T-cell (primary cell): ENCODE data around the gene ACTBL2. TPM values are rescaled to one million over a fixed set of nuclear protein-coding genes. Genes with fewer than 3 reads are reported as not detected.

ENCODE experiments used
- ATAC-seq, 4 experiments: fragments of 200-7000 bp in 3 of 4; fragments of 150-1000 bp in 1 of 4; cut with Tn5 transposase; replicated peaks in 1 of 4; 1 replicate in 3 of 4; 2 replicates in 1 of 4; pipeline ENCODE4 v1.10.0; 2021; ENCODE audit warnings: moderate library complexity in 3 of 4, mild to moderate bottlenecking in 2 of 4, moderate number of reproducible peaks in 1 of 4
- CTCF ChIA-PET, 2 donors: fragments of 300-600 bp; sonication (Branson Sonifier 250); formaldehyde crosslinking; loops; one replicate each; lab custom pipeline; 2022; ENCODE audit warnings: antibody characterized with exemption in 2 of 2; lab: Charles Lee
- POLR2A ChIA-PET, 2 donors: fragments of 300-600 bp; sonication (Branson Sonifier 250); formaldehyde crosslinking; loops; one replicate each; lab custom pipeline; 2022; ENCODE audit warnings: antibody characterized with exemption in 2 of 2; lab: Charles Lee
- DNase-seq, 35 experiments: peaks; one replicate each; pipeline versions ENCODE4 v3.0.0 to v3.0.0-alpha.2; 2013 to 2023
- H3K27ac ChIP-seq: one replicate; pipeline ENCODE4 v1.5.1; 2013; ENCODE audit warnings: low read length
- H3K27me3 ChIP-seq, 2 experiments: replicated peaks in 1 of 2; 1 replicate in 1 of 2; 2 replicates in 1 of 2; pipeline versions ENCODE4 v1.6.1 to v1.7.0; 2013; ENCODE audit warnings: low read length in 1 of 2, mixed read lengths in 1 of 2; ENCODE audit not compliant: control insufficient read depth in 2 of 2, insufficient read depth in 2 of 2; ENCODE audit errors: extremely low read depth in 1 of 2
- H3K36me3 ChIP-seq, 2 donors: 1 replicate in 1 of 2; 2 replicates in 1 of 2; pipeline versions ENCODE4 v1.6.1 to v1.7.0; 2013; ENCODE audit warnings: low read length in 1 of 2; ENCODE audit not compliant: control insufficient read depth in 2 of 2, insufficient read depth in 1 of 2; ENCODE audit errors: extremely low read depth in 1 of 2
- H3K4me1 ChIP-seq, 2 experiments: 1 replicate in 1 of 2; 2 replicates in 1 of 2; pipeline versions ENCODE4 v1.6.1 to v1.7.0; 2013; ENCODE audit warnings: low read length in 2 of 2, mixed read lengths in 1 of 2; ENCODE audit not compliant: insufficient read depth in 2 of 2, control insufficient read depth in 1 of 2; ENCODE audit errors: extremely low read depth in 1 of 2
- H3K4me3 ChIP-seq, 2 donors: 1 replicate in 1 of 2; 2 replicates in 1 of 2; pipeline versions ENCODE4 v1.5.1 to v1.7.0; 2013; ENCODE audit warnings: mild to moderate bottlenecking in 2 of 2, low read length in 1 of 2, moderate library complexity in 1 of 2; ENCODE audit not compliant: control insufficient read depth in 1 of 2; ENCODE audit errors: extremely low read depth in 1 of 2
- H3K9me3 ChIP-seq: 2 replicates; pipeline ENCODE4 v1.7.0; 2013
- H3K27ac Mint-ChIP-seq, 2 donors: one replicate each; pipeline ENCODE4 v1.8.0; 2020 to 2021; ENCODE audit warnings: mild to moderate bottlenecking in 2 of 2, mixed read lengths in 2 of 2
- H3K27me3 Mint-ChIP-seq, 2 donors: one replicate each; pipeline ENCODE4 v1.8.0; 2021 to 2022; ENCODE audit warnings: mixed read lengths in 2 of 2
- H3K36me3 Mint-ChIP-seq: one replicate; pipeline ENCODE4 v1.8.0; 2021; ENCODE audit warnings: mixed read lengths
- H3K4me1 Mint-ChIP-seq, 3 donors: one replicate each; pipeline ENCODE4 v1.8.0; 2020 to 2022; ENCODE audit warnings: mixed read lengths in 3 of 3, mild to moderate bottlenecking in 1 of 3
- H3K4me3 Mint-ChIP-seq, 3 donors: one replicate each; pipeline ENCODE4 v1.8.0; 2020 to 2022; ENCODE audit warnings: mild to moderate bottlenecking in 3 of 3, mixed read lengths in 3 of 3, moderate library complexity in 3 of 3
- H3K9me3 Mint-ChIP-seq, 3 donors: one replicate each; pipeline ENCODE4 v1.8.0; 2020 to 2022; ENCODE audit warnings: mixed read lengths in 3 of 3
- WGBS: methylation state at CpG from one replicate; pipeline ENCODE4 v1.1.5; 2013; ENCODE audit warnings: missing lambda C conversion rate; ENCODE audit not compliant: insufficient coverage; 5-methylcytosine and 5-hydroxymethylcytosine counted together
- total RNA-seq, 35 experiments: library from RNA in 6 of 35; stranded (reverse) in 6 of 35; fragments of 120-200 nt in 1 of 35; gene quantifications; one replicate each; pipeline versions ENCODE4 v1.2.1 to v1.2.4 and lab custom pipeline; 2013 to 2026

The ACTBL2 gene
- total RNA-seq, 5 donors from 2014 or later (not counting 1 experiment from before 2014, with no cell fraction given): not detected

DNA sequence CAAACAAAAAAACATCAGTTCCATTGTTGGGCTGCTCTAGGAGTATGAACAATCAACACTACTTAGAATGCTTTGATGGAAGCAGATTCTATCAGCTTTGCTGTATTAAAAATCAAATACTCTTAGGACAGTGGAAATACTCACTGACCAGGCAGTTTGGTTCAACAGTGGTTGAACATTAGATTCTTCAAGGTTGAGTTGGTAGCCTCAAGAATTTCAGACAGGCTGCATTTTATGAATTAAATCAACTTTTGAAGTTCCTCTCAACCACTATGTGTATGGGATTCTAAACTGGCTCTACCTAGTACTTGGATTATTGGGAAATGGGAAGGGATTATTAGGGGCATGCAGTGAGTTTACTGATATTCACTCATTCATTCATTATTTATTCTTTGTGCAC lies 35.0 kb downstream of the ACTBL2 start:
- Histone ChIP-seq H3K27me3 (peaks cover 0 to 3% of the 10 kb centered on the region in 2 experiments), H3K36me3 (no peaks in the 10 kb centered on the region), H3K4me1 (peaks cover 3 to 10% of the 10 kb centered on the region in 2 experiments), H3K4me3 (no peak overlapping the region), H3K9me3 (no peaks in the 10 kb centered on the region), H3K27ac (no peak overlapping the region)
- Mint-ChIP-seq H3K36me3 (no peaks in the 10 kb centered on the region), H3K27me3 (peaks cover 10 to 11% of the 10 kb centered on the region in 2 donors), H3K9me3 (peaks cover 0 to 6% (median 0%) of the 10 kb centered on the region in 3 donors), H3K4me1 (peaks cover 13 to 19% (median 17%) of the 10 kb centered on the region in 3 donors), H3K4me3 (no peak overlapping the region), H3K27ac (no peak overlapping the region)
- CTCF ChIA-PET: no interaction called here
- ATAC-seq: no peak
- POLR2A ChIA-PET: no interaction called here
- DNase-seq: no peak

DNA sequence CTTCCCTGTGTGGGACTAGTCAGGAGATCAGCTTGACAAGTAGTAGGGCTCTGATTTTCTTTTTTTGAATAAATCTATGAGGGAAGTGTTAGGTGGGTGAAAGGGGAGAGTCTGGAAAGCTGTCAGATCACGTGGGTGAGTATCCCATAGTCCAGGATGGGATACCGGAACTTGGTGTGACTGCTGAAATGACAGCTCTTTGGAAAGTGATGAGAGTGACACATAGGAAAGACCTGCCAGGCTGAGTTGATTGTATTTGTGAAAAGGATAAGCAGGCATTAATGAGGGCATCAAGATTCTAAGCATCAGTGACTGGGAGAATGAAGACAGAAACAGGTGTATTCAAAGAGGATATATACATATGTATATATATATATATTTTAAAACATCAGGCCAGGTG lies 35.6 kb downstream of the ACTBL2 start:
- Histone ChIP-seq H3K9me3 (no peaks in the 10 kb centered on the region), H3K36me3 (no peaks in the 10 kb centered on the region), H3K27me3 (peaks cover 0 to 3% of the 10 kb centered on the region in 2 experiments), H3K4me3 (no peak overlapping the region), H3K4me1 (peaks cover 3 to 10% of the 10 kb centered on the region in 2 experiments), H3K27ac (no peak overlapping the region)
- WGBS: 87% methylated on average over 2 of the region's 2 CpGs
- DNase-seq (no peak), ATAC-seq (no peak)
- Mint-ChIP-seq H3K4me1 (peaks cover 12 to 18% (median 17%) of the 10 kb centered on the region in 3 donors), H3K9me3 (peaks cover 0 to 6% (median 0%) of the 10 kb centered on the region in 3 donors), H3K4me3 (no peak overlapping the region), H3K27ac (no peak overlapping the region), H3K36me3 (no peaks in the 10 kb centered on the region), H3K27me3 (peaks cover 10 to 11% of the 10 kb centered on the region in 2 donors)
- POLR2A ChIA-PET: no interaction called here
- CTCF ChIA-PET: interaction anchor here in 1 of 2 donors (0.5 kb wide), 1 partner anchor 49 kb away, joined by 3 read pairs; no protein-coding TSS in a partner anchor

- Histone ChIP-seq H3K4me3 (no peak overlapping the region), H3K9me3 (no peaks in the 10 kb centered on the region), H3K27me3 (peaks cover 0 to 3% of the 10 kb centered on the region in 2 experiments), H3K27ac (no peak overlapping the region), H3K36me3 (no peaks in the 10 kb centered on the region), H3K4me1 (no peaks in the 10 kb centered on the region)
- POLR2A ChIA-PET: no interaction called here
- Mint-ChIP-seq H3K4me1 (peaks cover 0 to 9% (median 5%) of the 10 kb centered on the region in 3 donors), H3K36me3 (no peaks in the 10 kb centered on the region), H3K4me3 (no peak overlapping the region), H3K27ac (no peak overlapping the region), H3K9me3 (peaks cover 0 to 6% (median 0%) of the 10 kb centered on the region in 3 donors), H3K27me3 (peaks cover 10 to 11% of the 10 kb centered on the region in 2 donors)
- 96% methylated on average over 3 of the region's 4 CpGs for WGBS
- CTCF ChIA-PET: no interaction called here
- ATAC-seq (no peak), DNase-seq (no peak)
These were observed 36.9 kb downstream of the ACTBL2 start for GRCh38 chr5:57445705-57446037.

GRCh38 chr5:57445006-57445704 lies 37.5 kb downstream of the ACTBL2 start:
- Mint-ChIP-seq H3K27me3 (peaks cover 10 to 11% of the 10 kb centered on the region in 2 donors), H3K9me3 (peaks cover 0 to 6% (median 0%) of the 10 kb centered on the region in 3 donors), H3K27ac (no peak overlapping the region), H3K4me1 (peaks cover 0 to 5% (median under 1%) of the 10 kb centered on the region in 3 donors), H3K4me3 (no peak overlapping the region), H3K36me3 (no peaks in the 10 kb centered on the region)
- WGBS: 53% methylated on average over 2 of the region's 5 CpGs
- DNase-seq: no peak
- H3K4me1 ChIP-seq: no peaks in the 10 kb centered on the region
- ChIA-PET POLR2A (no interaction called here), CTCF (no interaction called here)
- H3K36me3 ChIP-seq: no peaks in the 10 kb centered on the region
- H3K27ac ChIP-seq: no peak overlapping the region
- H3K27me3 ChIP-seq: peaks cover 0 to 3% of the 10 kb centered on the region in 2 experiments
- H3K9me3 ChIP-seq: no peaks in the 10 kb centered on the region
- ATAC-seq: no peak
- H3K4me3 ChIP-seq: no peak overlapping the region

- Histone ChIP-seq H3K4me3 (no peak overlapping the region), H3K4me1 (no peaks in the 10 kb centered on the region), H3K27me3 (peaks cover 0 to 3% of the 10 kb centered on the region in 2 experiments), H3K9me3 (no peaks in the 10 kb centered on the region), H3K36me3 (no peaks in the 10 kb centered on the region), H3K27ac (no peak overlapping the region)
- peaks cover 13 to 16% of the 10 kb centered on the region in 2 donors for H3K27me3 Mint-ChIP-seq
- no peak overlapping the region for H3K4me3 Mint-ChIP-seq
- POLR2A ChIA-PET: no interaction called here
- H3K36me3 Mint-ChIP-seq: no peaks in the 10 kb centered on the region
- peaks cover 0 to 3% (median 0%) of the 10 kb centered on the region in 3 donors for H3K9me3 Mint-ChIP-seq
- DNase-seq (no peak), ATAC-seq (no peak)
- CTCF ChIA-PET: interaction anchor here in 1 of 2 donors (0.7 kb wide), 1 partner anchor 1176 kb away, joined by 4 read pairs; no protein-coding TSS in a partner anchor
- peaks cover 0 to 5% (median 0%) of the 10 kb centered on the region in 3 donors for H3K4me1 Mint-ChIP-seq
- WGBS: no CpG with 5 or more reads among the region's 4 CpGs
- no peak overlapping the region for H3K27ac Mint-ChIP-seq
These were observed 40.4 kb downstream of the ACTBL2 start for GRCh38 chr5:57442080-57442839.

- Histone ChIP-seq H3K36me3 (no peaks in the 10 kb centered on the region), H3K4me1 (no peaks in the 10 kb centered on the region), H3K27me3 (peaks cover 0 to 3% of the 10 kb centered on the region in 2 experiments), H3K4me3 (no peak overlapping the region), H3K9me3 (no peaks in the 10 kb centered on the region), H3K27ac (no peak overlapping the region)
- WGBS: 33% methylated on average over 1 of the region's 2 CpGs
- no peak for ATAC-seq
- ChIA-PET CTCF (interaction anchor here in 1 of 2 donors (0.7 kb wide), 1 partner anchor 1176 kb away, joined by 4 read pairs; no protein-coding TSS in a partner anchor), POLR2A (no interaction called here)
- H3K36me3 Mint-ChIP-seq: no peaks in the 10 kb centered on the region
- DNase-seq: no peak
- no peak overlapping the region for H3K4me3 Mint-ChIP-seq
- peaks cover 11 to 13% of the 10 kb centered on the region in 2 donors for H3K27me3 Mint-ChIP-seq
- H3K27ac Mint-ChIP-seq: no peak overlapping the region
- H3K4me1 Mint-ChIP-seq: peaks cover 0 to 5% (median 0%) of the 10 kb centered on the region in 3 donors
- no peaks in the 10 kb centered on the region for H3K9me3 Mint-ChIP-seq
These were observed 41.1 kb downstream of the ACTBL2 start for GRCh38 chr5:57441557-57441956.
